Activated CD8-positive, alpha-beta memory T cell treated with anti-CD3 and anti-CD28 coated beads, Interleukin-2, amount 50 U/mL, for 48 hours (primary cell): ENCODE results near the gene TSGA10IP.

Source experiments
- DNase-seq: peaks from one replicate; pipeline ENCODE4 v3.0.0-alpha.2; 2020

Gene TSGA10IP

DNA sequence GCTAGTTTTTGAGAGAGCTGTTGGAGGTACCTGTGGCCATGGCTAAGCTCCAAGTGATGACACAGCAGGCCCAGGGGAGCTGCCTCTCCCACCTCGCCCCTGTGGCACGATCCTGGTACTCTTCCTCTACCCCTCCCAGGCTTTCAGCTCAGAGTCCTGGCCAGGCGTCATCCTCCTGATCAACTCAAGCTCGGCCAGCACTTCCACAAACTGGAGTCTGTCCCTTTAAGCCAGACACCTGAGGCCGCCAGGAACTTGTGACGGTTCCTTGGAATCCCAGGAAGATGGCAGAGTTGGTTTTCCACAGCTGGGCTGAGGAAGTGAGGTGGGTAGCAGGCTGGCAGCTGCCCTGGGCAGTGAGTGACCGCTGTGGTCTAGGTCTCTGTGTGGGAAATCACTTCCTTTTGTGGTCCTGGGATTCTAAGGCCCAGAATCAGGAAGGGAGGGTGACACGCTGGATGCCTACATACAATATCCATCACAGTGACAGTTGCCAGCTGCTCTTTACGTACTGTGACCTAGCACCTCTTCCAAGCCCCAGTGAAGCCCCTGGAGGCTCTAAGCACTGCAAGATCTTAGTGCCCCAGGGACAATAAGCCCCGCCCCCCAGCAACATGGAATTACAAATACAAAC, 63.3 kb downstream of the TSGA10IP start:
- DNase-seq: no peak
